ENCODE measurements around the gene IL34. TPM values are rescaled to one million over a fixed set of nuclear protein-coding genes. Genes with fewer than 3 reads are reported as not detected.

The IL34 gene
- total and polyA plus RNA-seq, 4 donors, result 0.25 to 0.93 (median 0.42) TPM

GRCh38 chr16:70698901-70699300 lies 52.5 kb downstream of the IL34 start:
- 96% methylated on average over 10 of the region's 10 CpGs for WGBS

DNA sequence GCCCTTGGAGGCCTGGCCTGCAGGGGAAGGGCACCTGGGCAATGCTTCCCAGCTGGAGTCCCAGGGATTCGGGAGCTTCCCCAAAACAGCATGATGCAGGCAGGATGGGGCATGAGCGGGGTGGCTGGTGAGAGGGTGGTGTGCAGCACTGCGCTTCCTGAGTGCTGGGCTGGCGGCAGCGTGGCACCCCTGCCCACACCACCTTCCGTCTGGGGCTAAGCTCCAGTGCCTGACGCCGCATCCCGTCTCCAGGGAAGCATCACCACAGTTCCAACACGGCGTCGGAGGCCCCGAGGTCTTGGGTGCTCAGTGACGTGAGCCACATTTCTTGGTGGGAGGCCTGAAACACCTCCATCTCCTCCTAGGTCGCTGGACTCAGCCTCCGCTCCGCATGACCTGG lies 53.3 kb downstream of the IL34 start:
- peaks cover 17 to 50% (median 32%) of the 10 kb centered on the region in 4 donors for H3K4me1 ChIP-seq (ENCODE audit: control insufficient read depth in 4 of 4, insufficient read depth in 4 of 4, low read length in 3 of 4)
- TF ChIP-seq FOXA2 (IDR thresholded peaks at IDR 0.05) (no peak), GABPA (IDR thresholded peaks at IDR 0.05 in 1 of 2, conservative IDR thresholded peaks at IDR 0.05 in 1 of 2) (no peak), EGR1 (IDR thresholded peaks at IDR 0.05; ENCODE audit: low read depth in 2 of 2) (no peak), HNF4G (IDR thresholded peaks at IDR 0.05) (no peak), REST (IDR thresholded peaks at IDR 0.05) (no peak), RXRA (IDR thresholded peaks at IDR 0.05) (no peak), YY1 (IDR thresholded peaks at IDR 0.05) (no peak), RAD21 (IDR thresholded peaks at IDR 0.05) (no peak), NR2F2 (IDR thresholded peaks at IDR 0.05) (no peak), FOXA1 (IDR thresholded peaks at IDR 0.05) (no peak), SP1 (IDR thresholded peaks at IDR 0.05) (no peak), TAF1 (conservative IDR thresholded peaks at IDR 0.05) (no peak), HNF4A (conservative IDR thresholded peaks at IDR 0.05) (no peak), ATF3 (IDR thresholded peaks at IDR 0.05) (no peak), JUND (IDR thresholded peaks at IDR 0.05) (no peak)
- TF ChIP-seq, protein P1, sequence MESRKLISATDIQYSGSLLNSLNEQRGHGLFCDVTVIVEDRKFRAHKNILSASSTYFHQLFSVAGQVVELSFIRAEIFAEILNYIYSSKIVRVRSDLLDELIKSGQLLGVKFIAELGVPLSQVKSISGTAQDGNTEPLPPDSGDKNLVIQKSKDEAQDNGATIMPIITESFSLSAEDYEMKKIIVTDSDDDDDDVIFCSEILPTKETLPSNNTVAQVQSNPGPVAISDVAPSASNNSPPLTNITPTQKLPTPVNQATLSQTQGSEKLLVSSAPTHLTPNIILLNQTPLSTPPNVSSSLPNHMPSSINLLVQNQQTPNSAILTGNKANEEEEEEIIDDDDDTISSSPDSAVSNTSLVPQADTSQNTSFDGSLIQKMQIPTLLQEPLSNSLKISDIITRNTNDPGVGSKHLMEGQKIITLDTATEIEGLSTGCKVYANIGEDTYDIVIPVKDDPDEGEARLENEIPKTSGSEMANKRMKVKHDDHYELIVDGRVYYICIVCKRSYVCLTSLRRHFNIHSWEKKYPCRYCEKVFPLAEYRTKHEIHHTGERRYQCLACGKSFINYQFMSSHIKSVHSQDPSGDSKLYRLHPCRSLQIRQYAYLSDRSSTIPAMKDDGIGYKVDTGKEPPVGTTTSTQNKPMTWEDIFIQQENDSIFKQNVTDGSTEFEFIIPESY (IDR thresholded peaks at IDR 0.05), result no peak
- TF ChIP-seq, protein P2, sequence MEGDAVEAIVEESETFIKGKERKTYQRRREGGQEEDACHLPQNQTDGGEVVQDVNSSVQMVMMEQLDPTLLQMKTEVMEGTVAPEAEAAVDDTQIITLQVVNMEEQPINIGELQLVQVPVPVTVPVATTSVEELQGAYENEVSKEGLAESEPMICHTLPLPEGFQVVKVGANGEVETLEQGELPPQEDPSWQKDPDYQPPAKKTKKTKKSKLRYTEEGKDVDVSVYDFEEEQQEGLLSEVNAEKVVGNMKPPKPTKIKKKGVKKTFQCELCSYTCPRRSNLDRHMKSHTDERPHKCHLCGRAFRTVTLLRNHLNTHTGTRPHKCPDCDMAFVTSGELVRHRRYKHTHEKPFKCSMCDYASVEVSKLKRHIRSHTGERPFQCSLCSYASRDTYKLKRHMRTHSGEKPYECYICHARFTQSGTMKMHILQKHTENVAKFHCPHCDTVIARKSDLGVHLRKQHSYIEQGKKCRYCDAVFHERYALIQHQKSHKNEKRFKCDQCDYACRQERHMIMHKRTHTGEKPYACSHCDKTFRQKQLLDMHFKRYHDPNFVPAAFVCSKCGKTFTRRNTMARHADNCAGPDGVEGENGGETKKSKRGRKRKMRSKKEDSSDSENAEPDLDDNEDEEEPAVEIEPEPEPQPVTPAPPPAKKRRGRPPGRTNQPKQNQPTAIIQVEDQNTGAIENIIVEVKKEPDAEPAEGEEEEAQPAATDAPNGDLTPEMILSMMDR (IDR thresholded peaks at IDR 0.05; ENCODE audit: low read depth, low read length, missing input control), result no peak
- TF ChIP-seq, protein P3, sequence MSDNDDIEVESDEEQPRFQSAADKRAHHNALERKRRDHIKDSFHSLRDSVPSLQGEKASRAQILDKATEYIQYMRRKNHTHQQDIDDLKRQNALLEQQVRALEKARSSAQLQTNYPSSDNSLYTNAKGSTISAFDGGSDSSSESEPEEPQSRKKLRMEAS (IDR thresholded peaks at IDR 0.05), result no peak
- no peak overlapping the region for H3K9ac ChIP-seq (ENCODE audit: low read depth in 1 of 2, low read length in 2 of 2)
- H3K27me3 ChIP-seq (ENCODE audit: control insufficient read depth in 4 of 4, insufficient read depth in 4 of 4, low read length in 3 of 4), result no peaks in the 10 kb centered on the region
- DNase-seq (ENCODE audit: low spot score), result no peak
- H3K27ac ChIP-seq (ENCODE audit: low read depth in 1 of 2, low read length in 2 of 2), result no peak overlapping the region
- WGBS, result 95% methylated on average over 17 of the region's 17 CpGs
- H3K4me3 ChIP-seq (ENCODE audit: low read depth in 1 of 3, low read length in 3 of 3), result no peak overlapping the region
- H3K36me3 ChIP-seq (ENCODE audit: control insufficient read depth in 4 of 4, insufficient read depth in 3 of 4, low read depth in 1 of 4, low read length in 3 of 4), result peaks cover 0 to 2% (median 1%) of the 10 kb centered on the region in 4 donors
- H3K9me3 ChIP-seq (ENCODE audit: control insufficient read depth in 4 of 4, low read length in 3 of 4), result no peaks in the 10 kb centered on the region

More at GRCh38 chr16:70698901-70699300, 52.5 kb downstream of the IL34 start:
- no peaks in the 10 kb centered on the region for H3K9me3 ChIP-seq (ENCODE audit: control insufficient read depth in 4 of 4, low read length in 3 of 4)
- peaks cover 0 to 2% (median 1%) of the 10 kb centered on the region in 4 donors for H3K36me3 ChIP-seq (ENCODE audit: control insufficient read depth in 4 of 4, insufficient read depth in 3 of 4, low read depth in 1 of 4, low read length in 3 of 4)
- no peak overlapping the region for H3K27ac ChIP-seq (ENCODE audit: low read depth in 1 of 2, low read length in 2 of 2)
- no peak for DNase-seq (ENCODE audit: low spot score)
- H3K4me1 ChIP-seq (ENCODE audit: control insufficient read depth in 4 of 4, insufficient read depth in 4 of 4, low read length in 3 of 4), result peaks cover 17 to 49% (median 31%) of the 10 kb centered on the region in 4 donors
- no peaks in the 10 kb centered on the region for H3K27me3 ChIP-seq (ENCODE audit: control insufficient read depth in 4 of 4, insufficient read depth in 4 of 4, low read length in 3 of 4)
- H3K4me3 ChIP-seq (ENCODE audit: low read depth in 1 of 3, low read length in 3 of 3), result no peak overlapping the region
- TF ChIP-seq SP1 (IDR thresholded peaks at IDR 0.05), result no peak
- no peak overlapping the region for H3K9ac ChIP-seq (ENCODE audit: low read depth in 1 of 2, low read length in 2 of 2)
